NCI-H1694 (cell line): ENCODE results near the gene SP7.
"Not testable (repeated sequence)": the region's sequence is repeated elsewhere in the genome, so short reads cannot be mapped to it uniquely, and the experiment has no call there.

Experiments
- DNase-seq: peaks from one replicate; lab custom pipeline; 2025; lab: John Stamatoyannopoulos, UW

The SP7 gene

GRCh38 chr12:53336181-53336681 lies at the start of gene SP7:
Gene SP7, minus strand, starts transcription at chr12:53336354. Its CDS starts 708 bp downstream, at chr12:53335646.
- no peak for DNase-seq

- DNase-seq, result no peak
Measured at GRCh38 chr12:53383258-53383657, 47.1 kb upstream of the SP7 start.

- peak; percentile 22 for DNase-seq
Measured at GRCh38 chr12:53381731-53382630, 45.8 kb upstream of the SP7 start.

- no peak for DNase-seq
Measured at GRCh38 chr12:53380794-53381730, 44.9 kb upstream of the SP7 start.

GRCh38 chr12:53380104-53380793 lies 44.1 kb upstream of the SP7 start, which contains the start of gene SP1:
Gene SP1, plus strand, starts transcription at chr12:53380176. Its CDS starts 116 bp downstream, at chr12:53380292.
- DNase-seq, result peak; percentile 55

GRCh38 chr12:53379389-53380103 lies 43.4 kb upstream of the SP7 start:
- DNase-seq, result peak; percentile 100

- no peak for DNase-seq
Measured at GRCh38 chr12:53378724-53379388, 42.7 kb upstream of the SP7 start.

GRCh38 chr12:53378222-53378621 lies 42.1 kb upstream of the SP7 start:
- DNase-seq, result no peak

- DNase-seq, result no peak
Measured at GRCh38 chr12:53376747-53377146, 40.6 kb upstream of the SP7 start.

- DNase-seq, result not testable (repeated sequence)
Measured at GRCh38 chr12:53374277-53374676, 38.1 kb upstream of the SP7 start.

- not testable (repeated sequence) for DNase-seq
Measured at GRCh38 chr12:53373554-53374133, 37.5 kb upstream of the SP7 start.

- no peak for DNase-seq
Measured at GRCh38 chr12:53365245-53365904, 29.2 kb upstream of the SP7 start.

GRCh38 chr12:53361638-53362037 lies 25.5 kb upstream of the SP7 start:
- DNase-seq, result not testable (repeated sequence)

GRCh38 chr12:53358836-53359419 lies 22.8 kb upstream of the SP7 start:
- no peak for DNase-seq

GRCh38 chr12:53355121-53355520 lies 19.0 kb upstream of the SP7 start:
- no peak for DNase-seq

- DNase-seq, result no peak
Measured at GRCh38 chr12:53353257-53353655, 17.1 kb upstream of the SP7 start.

GRCh38 chr12:53352331-53353256 lies 16.4 kb upstream of the SP7 start:
- peak; percentile 73 for DNase-seq

- DNase-seq, result no peak
Measured at GRCh38 chr12:53347905-53348304, 11.8 kb upstream of the SP7 start.
